ENCODE measurements around the gene INTS14. TPM values are rescaled to one million over a fixed set of nuclear protein-coding genes. Genes with fewer than 3 reads are reported as not detected.
"Not testable (repeated sequence)": the region's sequence is repeated elsewhere in the genome, so short reads cannot be mapped to it uniquely, and the experiment has no call there.

The INTS14 gene
- total RNA-seq, 1 donor from 2014 or later: 49.5 TPM

DNA sequence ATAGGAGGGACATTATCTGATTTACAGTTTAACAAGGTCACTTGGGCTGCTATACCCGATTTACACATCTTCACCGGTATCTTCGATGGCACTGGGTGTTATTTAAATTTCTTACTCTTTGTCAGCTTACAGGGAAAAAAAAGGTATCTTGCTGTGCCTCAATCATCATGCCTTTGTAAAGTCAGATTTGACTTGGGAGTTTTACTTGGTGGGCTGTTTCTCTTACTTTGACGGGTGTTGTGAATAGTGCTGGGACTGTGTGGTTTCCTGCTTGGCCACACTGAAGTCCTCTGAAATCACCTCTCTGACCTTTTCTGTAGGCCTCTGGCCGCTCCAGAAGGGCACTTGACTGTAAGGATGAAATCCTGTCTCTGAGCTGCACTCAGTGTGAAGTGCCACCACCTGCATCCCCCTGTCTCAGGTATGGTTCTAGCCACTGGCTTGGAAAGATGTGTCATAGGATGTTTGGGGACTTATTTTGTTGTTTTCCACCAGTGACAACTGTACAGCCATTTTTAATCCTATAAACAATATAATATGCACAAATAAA lies 7.7 kb upstream of the INTS14 start:
- Mint-ChIP-seq H3K4me1 (ENCODE audit: low read depth, unreplicated experiment) (peaks cover 5% of the 10 kb centered on the region), H3K36me3 (ENCODE audit: unreplicated experiment) (no peaks in the 10 kb centered on the region), H3K9me3 (ENCODE audit: unreplicated experiment) (peaks cover 4% of the 10 kb centered on the region), H3K27me3 (ENCODE audit: unreplicated experiment) (no peaks in the 10 kb centered on the region), H3K4me3 (ENCODE audit: unreplicated experiment) (no peak overlapping the region), H3K27ac (ENCODE audit: unreplicated experiment) (no peak overlapping the region)
- no peak for DNase-seq
- TF ChIP-seq, protein P1, sequence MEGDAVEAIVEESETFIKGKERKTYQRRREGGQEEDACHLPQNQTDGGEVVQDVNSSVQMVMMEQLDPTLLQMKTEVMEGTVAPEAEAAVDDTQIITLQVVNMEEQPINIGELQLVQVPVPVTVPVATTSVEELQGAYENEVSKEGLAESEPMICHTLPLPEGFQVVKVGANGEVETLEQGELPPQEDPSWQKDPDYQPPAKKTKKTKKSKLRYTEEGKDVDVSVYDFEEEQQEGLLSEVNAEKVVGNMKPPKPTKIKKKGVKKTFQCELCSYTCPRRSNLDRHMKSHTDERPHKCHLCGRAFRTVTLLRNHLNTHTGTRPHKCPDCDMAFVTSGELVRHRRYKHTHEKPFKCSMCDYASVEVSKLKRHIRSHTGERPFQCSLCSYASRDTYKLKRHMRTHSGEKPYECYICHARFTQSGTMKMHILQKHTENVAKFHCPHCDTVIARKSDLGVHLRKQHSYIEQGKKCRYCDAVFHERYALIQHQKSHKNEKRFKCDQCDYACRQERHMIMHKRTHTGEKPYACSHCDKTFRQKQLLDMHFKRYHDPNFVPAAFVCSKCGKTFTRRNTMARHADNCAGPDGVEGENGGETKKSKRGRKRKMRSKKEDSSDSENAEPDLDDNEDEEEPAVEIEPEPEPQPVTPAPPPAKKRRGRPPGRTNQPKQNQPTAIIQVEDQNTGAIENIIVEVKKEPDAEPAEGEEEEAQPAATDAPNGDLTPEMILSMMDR (IDR thresholded peaks at IDR 0.05; ENCODE audit: partially characterized antibody, unreplicated experiment): no peak

GRCh38 chr15:65615887-65616286 lies 5.0 kb upstream of the INTS14 start:
- DNase-seq; H3K27me3 Mint-ChIP-seq (ENCODE audit: unreplicated experiment); H3K36me3 Mint-ChIP-seq (ENCODE audit: unreplicated experiment); H3K27ac Mint-ChIP-seq (ENCODE audit: unreplicated experiment); H3K4me3 Mint-ChIP-seq (ENCODE audit: unreplicated experiment); H3K4me1 Mint-ChIP-seq (ENCODE audit: low read depth, unreplicated experiment); H3K9me3 Mint-ChIP-seq (ENCODE audit: unreplicated experiment): not testable (repeated sequence)

DNA sequence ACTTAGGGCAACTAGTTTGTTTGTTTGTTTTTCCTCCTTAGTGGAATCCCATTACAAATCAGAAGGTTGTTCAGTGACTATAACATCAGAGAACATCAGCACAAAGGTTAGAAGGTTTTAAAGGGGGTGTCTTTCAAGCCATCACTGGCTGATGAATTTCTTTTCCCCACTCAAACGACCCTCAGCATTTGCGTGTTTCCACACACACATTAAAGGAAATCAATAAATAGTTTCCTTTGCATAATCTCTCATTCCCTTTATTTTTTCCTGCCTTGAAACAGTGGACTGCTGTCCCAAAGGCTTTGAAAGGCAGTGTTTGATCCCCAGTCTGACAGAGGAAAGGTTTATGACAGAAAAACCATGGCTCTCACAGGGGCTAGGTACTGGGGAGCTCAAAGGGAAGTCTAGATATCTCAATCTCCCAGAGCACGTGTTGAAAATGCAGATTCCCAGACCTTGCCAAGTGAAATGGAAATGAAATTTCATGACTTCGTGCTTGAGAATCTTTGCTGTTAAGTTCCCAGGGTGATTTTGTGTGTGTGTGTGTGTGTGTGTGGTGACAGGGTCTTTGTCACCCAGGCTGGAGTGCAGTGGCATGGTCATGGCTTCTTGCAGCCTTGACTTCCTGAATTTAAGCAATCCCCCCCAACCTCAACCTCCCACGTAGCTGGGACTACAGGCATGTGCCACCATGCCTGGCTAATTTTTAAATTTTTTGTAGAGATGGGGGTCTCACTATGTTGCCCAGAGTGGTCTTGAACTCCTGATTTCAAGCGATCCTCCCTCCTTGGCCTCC lies 2.2 kb upstream of the INTS14 start:
- no peak overlapping the region for H3K27ac Mint-ChIP-seq (ENCODE audit: unreplicated experiment)
- H3K9me3 Mint-ChIP-seq (ENCODE audit: unreplicated experiment): peaks cover 4% of the 10 kb centered on the region
- H3K36me3 Mint-ChIP-seq (ENCODE audit: unreplicated experiment): no peaks in the 10 kb centered on the region
- no peak overlapping the region for H3K4me3 Mint-ChIP-seq (ENCODE audit: unreplicated experiment)
- peaks cover 2% of the 10 kb centered on the region for H3K27me3 Mint-ChIP-seq (ENCODE audit: unreplicated experiment)
- TF ChIP-seq, protein P1 (IDR thresholded peaks at IDR 0.05; ENCODE audit: partially characterized antibody, unreplicated experiment): no peak
- DNase-seq: no peak
- H3K4me1 Mint-ChIP-seq (ENCODE audit: low read depth, unreplicated experiment): peaks cover 7% of the 10 kb centered on the region

GRCh38 chr15:65612616-65612946 lies 1.6 kb upstream of the INTS14 start:
- TF ChIP-seq, protein P1 (IDR thresholded peaks at IDR 0.05; ENCODE audit: partially characterized antibody, unreplicated experiment): no peak
- peaks cover 4% of the 10 kb centered on the region for H3K9me3 Mint-ChIP-seq (ENCODE audit: unreplicated experiment)
- H3K27me3 Mint-ChIP-seq (ENCODE audit: unreplicated experiment): peaks cover 2% of the 10 kb centered on the region
- no peak overlapping the region for H3K4me3 Mint-ChIP-seq (ENCODE audit: unreplicated experiment)
- H3K4me1 Mint-ChIP-seq (ENCODE audit: low read depth, unreplicated experiment): peaks cover 7% of the 10 kb centered on the region
- H3K27ac Mint-ChIP-seq (ENCODE audit: unreplicated experiment): no peak overlapping the region
- no peaks in the 10 kb centered on the region for H3K36me3 Mint-ChIP-seq (ENCODE audit: unreplicated experiment)
- no peak for DNase-seq

- DNase-seq: no peak
- Mint-ChIP-seq H3K4me1 (ENCODE audit: low read depth, unreplicated experiment) (peaks cover 7% of the 10 kb centered on the region), H3K4me3 (ENCODE audit: unreplicated experiment) (peak overlapping the region; percentile 100), H3K27me3 (ENCODE audit: unreplicated experiment) (peaks cover 2% of the 10 kb centered on the region), H3K27ac (ENCODE audit: unreplicated experiment) (peak overlapping the region; percentile 67), H3K9me3 (ENCODE audit: unreplicated experiment) (peaks cover 4% of the 10 kb centered on the region), H3K36me3 (ENCODE audit: unreplicated experiment) (no peaks in the 10 kb centered on the region)
- TF ChIP-seq, protein P1 (IDR thresholded peaks at IDR 0.05; ENCODE audit: partially characterized antibody, unreplicated experiment): no peak
These were observed 1.1 kb upstream of the INTS14 start for GRCh38 chr15:65611888-65612615.

All from glutamatergic neuron (in vitro differentiated cells).